Glomerular visceral epithelial cell (primary cell): Measurements from ENCODE around the gene CYP4F22.
"Not testable (repeated sequence)": the region's sequence is repeated elsewhere in the genome, so short reads cannot be mapped to it uniquely, and the experiment has no call there.

Source experiments
- DNase-seq: peaks from one replicate; pipeline ENCODE4 v3.0.0-alpha.2; 2016; ENCODE audit errors: extremely low spot score

The CYP4F22 gene

DNA sequence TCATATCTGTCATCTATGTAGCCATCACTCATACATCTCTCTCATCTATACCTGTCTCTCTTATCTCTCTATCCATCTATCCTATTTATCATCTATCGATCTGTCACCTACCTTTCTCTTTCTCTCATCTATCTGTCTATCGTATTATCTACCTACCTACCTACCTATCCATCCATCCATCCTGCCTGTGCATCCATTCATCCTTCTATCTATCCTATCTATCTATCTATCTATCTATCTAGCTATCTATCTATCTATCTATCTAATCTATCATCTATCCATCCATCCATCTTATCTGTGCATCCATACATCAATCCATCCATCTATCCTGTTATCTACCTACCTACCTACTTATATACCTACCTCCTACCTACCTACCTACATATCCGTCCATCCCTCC is 62.1 kb downstream of the CYP4F22 start:
- no peak for DNase-seq

DNA sequence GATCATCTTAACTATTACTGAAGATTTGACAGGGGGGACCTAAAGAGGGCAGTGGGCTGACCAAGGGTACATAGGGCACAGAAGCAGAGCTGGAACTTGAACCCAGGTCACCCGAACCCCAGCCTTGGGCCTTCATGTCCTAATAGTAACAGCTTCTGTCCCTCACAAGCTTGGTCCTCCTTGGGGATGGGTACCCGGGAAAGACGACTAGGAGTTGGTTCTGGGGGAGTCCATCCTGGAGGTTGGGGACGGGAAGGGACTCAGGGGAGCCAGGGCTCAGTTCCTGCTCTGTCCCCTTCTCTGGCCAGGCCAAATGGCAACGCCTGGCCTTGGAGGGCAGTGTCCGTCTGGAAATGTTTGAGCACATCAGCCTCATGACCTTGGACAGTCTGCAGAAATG is 67.1 kb downstream of the CYP4F22 start:
- no peak for DNase-seq

- no peak for DNase-seq
These were observed 68.3 kb downstream of the CYP4F22 start for GRCh38 chr19:15576526-15577156.

DNA sequence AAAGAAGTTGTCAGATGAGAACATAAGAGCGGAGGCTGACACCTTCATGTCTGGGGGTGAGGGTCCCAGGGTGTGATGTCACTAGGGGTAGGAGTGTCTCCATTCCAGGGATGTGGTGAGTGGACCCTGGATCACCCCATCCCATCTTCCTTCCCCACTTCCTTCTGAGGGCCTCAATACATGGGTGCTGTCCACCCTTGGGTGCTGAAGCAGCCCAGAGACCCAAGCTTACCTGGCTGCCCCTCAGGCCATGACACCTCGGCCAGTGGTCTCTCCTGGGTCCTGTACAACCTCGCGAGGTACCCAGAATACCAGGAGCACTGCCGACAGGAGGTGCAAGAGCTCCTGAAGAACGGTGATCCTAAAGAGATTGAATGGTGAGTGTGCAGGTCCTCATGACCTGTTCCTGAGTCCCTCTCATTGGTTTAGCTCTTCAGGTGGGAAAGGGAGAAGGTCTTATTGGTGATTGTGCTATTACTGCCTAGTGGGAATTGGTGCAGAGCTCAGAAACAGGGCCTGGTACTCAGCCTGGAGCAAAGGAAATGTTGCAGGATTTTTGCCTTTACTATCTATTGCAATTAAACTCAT is 69.0 kb downstream of the CYP4F22 start:
- DNase-seq, result no peak

GRCh38 chr19:15583346-15583745 is 75.0 kb downstream of the CYP4F22 start:
- DNase-seq, result no peak

- no peak for DNase-seq
These were observed 75.8 kb downstream of the CYP4F22 start for GRCh38 chr19:15584095-15584494.

DNA sequence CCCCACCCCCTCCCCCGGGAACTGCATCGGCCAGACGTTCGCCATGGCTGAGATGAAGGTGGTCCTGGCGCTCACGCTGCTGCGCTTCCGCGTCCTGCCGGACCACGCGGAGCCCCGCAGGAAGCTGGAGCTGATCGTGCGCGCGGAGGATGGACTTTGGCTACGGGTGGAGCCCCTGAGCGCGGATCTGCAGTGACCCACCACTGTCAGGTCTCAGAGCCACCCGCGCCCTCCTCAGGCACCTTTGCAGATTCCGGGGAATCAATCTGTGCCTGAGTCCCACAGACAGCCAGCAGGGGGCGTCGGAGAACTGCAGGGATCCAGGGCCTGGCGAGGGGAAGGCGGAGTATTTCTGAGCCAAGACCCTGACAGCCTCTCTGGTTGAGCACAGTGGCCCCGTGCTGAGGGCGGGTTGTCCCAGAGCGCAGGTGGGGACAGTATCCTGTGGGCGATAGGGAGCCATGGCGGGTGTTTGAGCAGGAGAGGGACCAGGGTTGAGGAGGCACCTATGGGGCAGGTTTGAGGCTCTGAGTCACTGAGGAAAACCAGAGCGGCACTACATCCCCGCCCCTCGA is 76.3 kb downstream of the CYP4F22 start:
- DNase-seq, result peak; percentile 53

GRCh38 chr19:15587663-15588062 is 79.3 kb downstream of the CYP4F22 start:
- no peak for DNase-seq

- DNase-seq, result no peak
These were observed 79.9 kb downstream of the CYP4F22 start for GRCh38 chr19:15588265-15588664.

- no peak for DNase-seq
These were observed 81.6 kb downstream of the CYP4F22 start for GRCh38 chr19:15589760-15590451.

DNA sequence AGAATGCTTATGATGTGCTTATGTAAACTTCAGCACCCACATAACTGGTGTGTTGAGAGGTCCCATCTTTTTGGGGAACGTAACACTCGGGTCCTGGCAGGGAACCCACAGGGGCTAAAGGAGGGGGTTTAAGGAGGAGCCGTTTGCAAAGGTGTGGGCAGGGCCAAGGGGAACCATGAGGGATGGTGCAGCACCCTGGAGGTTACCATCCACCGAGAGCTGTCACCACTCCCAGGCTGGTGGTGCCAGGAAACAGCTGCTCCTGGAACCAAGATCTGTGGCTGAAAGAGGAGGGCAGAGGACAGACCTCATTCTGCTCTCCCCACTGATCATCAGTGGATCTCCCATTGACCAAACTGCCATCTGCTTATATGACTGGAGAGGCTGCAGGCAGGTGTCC is 83.5 kb downstream of the CYP4F22 start:
- no peak for DNase-seq

GRCh38 chr19:15592506-15592905 is 84.2 kb downstream of the CYP4F22 start:
- not testable (repeated sequence) for DNase-seq

DNA sequence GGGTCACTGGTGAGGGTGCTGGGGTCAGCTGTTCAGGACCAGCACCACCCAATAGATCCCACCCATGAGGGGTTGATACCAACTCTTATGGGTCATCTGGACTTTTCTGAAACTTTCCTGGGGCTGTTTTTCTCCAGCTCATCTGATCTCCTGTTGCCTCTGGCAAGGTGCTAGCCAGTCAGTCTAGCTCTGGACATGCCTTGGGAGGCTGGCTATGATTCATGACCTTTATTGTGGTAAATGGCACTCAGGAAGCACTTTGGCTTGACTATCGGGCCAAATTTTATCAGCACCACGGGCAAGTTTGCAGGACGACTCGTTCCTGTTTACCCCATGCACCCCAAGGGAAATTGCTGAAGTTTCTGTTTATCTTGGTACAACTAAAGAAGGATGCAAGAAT is 85.4 kb downstream of the CYP4F22 start:
- DNase-seq, result not testable (repeated sequence)

GRCh38 chr19:15595069-15595468 is 86.7 kb downstream of the CYP4F22 start:
- no peak for DNase-seq
